COLO668 (cell line): ENCODE measurements around the gene PAFAH1B1.

Experiments
- DNase-seq: peaks from one replicate; lab custom pipeline; 2025; ENCODE audit not compliant: unreplicated experiment; lab: John Stamatoyannopoulos, UW

Gene PAFAH1B1

DNA sequence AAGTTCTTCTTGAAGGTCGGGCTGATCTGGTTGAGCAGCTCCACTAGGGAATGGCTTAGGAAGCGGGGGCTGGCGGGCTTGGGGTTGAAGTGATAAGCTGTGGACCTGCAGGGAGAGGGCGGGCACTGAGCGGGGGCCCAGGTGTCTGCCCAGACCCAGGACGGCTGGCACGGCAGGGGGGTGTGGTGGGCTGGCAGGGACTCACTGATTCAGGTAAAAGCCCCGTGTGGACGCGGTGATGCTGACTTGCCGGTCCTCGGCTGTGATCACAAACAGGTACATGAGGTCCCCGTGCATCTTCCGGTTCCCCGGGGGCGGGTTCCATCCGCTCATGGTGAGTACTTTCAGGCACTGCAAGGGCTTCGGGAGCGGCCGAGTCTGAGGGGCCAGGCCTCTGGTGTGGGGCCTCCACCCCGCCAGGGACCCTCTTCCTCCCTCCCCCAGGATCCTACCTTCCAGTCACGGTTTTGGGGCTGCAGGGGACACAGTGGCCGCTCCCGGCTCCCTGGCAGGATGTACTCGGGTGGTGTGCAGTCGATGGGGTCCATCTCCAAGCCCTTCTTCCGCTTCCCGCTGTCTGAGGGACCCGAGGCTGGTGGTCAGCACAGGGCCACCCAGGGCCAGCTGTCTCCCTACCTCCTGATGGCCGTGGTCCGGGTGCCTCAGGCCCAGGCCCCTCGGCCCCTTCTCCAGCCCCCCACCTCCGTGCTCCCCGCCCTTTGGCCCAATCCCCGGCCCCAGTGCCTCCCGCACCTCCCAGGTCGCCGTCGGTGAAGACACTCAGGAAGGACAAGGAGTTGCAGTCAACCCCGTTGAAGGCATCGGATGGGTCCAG, 107.9 kb downstream of the PAFAH1B1 start:
- DNase-seq, result no peak

- DNase-seq, result no peak
Observed at GRCh38 chr17:2701996-2702741, 108.7 kb downstream of the PAFAH1B1 start.

GRCh38 chr17:2703181-2703580, 109.7 kb downstream of the PAFAH1B1 start:
- peak; percentile 59 for DNase-seq

DNA sequence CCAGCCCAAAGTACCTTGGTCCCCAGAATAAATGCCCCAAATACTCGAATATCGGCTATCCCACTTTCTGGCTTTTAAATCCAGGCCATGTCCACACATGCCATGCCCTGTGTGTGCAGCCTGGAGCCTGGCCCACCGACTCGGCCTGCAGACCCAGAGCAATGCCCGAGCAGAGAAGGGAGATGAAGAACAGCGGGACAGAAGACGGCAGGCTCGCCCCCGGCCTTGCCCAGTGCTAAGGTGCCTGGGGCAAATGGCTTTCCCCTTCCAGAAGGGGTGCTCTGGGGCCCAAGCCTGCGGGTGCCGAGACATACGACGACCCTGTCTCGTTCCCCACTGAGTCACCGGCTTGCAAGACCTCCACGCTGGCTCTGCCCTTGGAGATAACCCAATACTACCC, 110.2 kb downstream of the PAFAH1B1 start:
- no peak for DNase-seq

GRCh38 chr17:2704031-2704889, 110.8 kb downstream of the PAFAH1B1 start:
- DNase-seq, result no peak

DNA sequence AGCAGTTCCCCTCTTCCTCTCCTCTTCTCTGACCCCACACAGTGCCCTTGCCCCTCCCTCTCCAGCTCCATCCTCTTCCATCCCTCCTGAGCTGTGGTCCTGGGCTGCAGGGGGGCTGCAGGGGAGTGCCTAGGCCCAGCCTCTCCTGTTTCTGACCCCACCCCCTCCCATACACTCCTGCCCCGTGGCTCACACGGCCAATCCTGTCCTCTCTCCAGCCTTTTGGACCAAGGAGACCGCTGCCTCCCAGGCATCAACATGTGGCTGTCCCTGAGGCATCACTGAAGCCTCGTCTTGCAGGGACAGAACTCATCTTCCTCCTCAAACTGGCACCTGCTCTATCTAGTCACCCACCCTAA, 111.4 kb downstream of the PAFAH1B1 start:
- no peak for DNase-seq

GRCh38 chr17:2705263-2705662, 111.8 kb downstream of the PAFAH1B1 start:
- DNase-seq, result no peak

DNA sequence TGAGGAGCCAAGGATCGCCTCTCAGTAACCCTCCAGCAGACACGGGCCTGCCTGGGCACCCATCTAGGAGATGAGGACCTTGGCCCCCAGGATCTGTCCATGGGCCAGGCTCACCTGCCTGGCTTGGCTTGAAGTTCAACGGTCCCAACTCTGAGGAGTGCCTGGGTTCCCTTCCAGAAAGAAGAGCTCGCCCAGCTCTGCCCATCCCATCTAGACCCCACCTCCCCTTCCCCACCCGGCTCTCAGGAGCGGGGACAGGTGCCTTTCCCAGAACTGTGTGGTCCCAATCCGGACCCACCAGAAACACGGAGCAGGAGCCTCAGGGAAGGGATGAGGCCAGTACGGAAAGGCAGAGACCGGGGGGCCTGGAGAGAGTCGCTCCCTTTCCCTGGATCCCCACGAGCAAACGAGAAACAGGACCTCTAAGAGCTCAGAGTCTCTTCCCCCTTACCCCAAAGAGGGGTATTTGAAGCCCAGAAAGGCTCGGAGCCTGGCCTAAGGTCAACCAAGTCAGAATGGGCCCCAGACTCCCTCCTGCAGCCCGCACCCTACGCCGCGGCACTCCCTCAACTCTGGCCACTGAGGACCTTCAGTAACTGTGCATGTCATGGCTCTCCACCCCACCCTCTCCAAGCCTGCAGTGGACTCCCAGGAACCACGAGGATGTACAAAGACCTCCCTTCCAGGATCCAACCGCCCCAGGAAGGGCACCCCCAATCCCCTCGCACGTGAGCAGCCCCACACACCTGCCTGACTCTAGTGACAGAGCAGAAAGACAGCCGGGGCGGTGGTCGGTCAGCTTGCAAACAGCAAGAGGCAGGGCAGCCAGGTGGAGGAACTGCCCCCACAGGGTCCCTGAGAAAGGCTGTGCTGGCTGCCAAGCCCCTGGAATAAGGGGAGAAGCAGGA, 112.7 kb downstream of the PAFAH1B1 start:
- no peak for DNase-seq

GRCh38 chr17:2706911-2707510, 113.6 kb downstream of the PAFAH1B1 start:
- no peak for DNase-seq

- peak; percentile 29 for DNase-seq
Observed at GRCh38 chr17:2707721-2708584, 114.5 kb downstream of the PAFAH1B1 start.

DNA sequence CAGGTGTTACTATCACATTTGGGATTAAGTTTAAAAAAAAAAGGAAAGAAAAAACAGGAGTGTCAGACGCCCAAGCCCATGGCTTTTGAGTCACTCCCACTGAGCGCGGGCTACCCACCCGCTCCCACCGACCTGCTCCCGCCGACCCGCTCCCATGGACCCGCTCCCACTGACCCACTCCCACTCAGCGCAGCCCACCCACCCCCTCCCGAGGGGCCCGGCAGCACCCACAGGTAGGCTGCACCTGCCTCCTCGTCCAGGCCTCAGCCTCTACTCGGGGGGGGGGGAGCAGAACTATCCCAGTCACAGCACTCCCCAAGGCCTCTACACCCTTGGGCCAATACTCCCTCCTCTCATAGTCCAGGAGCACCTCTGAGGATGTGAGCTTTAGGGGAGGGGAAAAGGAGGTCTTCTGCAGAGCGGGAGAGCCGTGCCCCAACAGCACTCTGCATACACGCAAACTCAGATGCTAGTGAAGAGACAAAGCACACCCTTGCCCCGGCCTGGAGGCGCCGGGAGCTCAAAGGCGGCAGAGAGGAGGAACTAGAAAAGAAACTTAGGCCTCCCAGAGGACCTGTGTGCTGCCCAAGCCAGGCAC, 115.2 kb downstream of the PAFAH1B1 start:
- no peak for DNase-seq

GRCh38 chr17:2709183-2709661, 115.8 kb downstream of the PAFAH1B1 start:
- peak; percentile 48 for DNase-seq

DNA sequence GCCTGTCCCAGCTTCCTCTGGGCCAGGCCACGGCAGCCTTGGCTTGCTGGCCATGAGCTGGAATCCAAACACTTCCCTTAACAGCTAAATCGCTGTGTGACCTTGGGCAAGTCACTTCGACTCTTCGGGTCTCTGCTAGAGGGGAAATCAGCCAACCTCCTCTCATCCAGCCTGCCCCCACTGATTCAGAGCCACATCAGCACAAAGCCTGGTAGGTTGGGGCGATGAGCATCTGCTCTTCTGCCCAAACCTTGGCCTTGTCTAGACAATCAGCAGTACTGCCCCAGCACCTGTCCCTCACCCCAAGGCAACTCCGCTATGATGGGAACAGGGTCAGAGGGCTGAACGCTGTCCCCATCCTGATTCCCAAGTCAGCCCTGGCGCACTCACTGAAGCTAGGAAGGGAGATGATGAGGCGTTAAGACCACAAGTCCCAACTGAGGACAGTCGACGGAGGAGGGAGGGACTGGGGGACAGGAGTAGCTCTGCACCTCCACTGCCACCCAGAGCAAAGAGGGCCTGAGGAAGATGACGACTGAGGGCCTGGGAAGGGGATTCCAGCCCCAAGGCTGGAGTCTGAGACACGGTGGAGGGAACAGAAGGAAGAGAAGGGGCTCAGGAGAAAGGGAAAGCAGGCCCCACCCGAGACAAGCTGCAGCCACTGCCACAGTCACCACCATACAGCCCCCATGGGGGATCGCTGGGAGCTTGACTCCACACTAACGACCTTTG, 116.8 kb downstream of the PAFAH1B1 start:
- DNase-seq, result peak; percentile 6

GRCh38 chr17:2710803-2711607, 117.6 kb downstream of the PAFAH1B1 start:
- peak; percentile 43 for DNase-seq

DNA sequence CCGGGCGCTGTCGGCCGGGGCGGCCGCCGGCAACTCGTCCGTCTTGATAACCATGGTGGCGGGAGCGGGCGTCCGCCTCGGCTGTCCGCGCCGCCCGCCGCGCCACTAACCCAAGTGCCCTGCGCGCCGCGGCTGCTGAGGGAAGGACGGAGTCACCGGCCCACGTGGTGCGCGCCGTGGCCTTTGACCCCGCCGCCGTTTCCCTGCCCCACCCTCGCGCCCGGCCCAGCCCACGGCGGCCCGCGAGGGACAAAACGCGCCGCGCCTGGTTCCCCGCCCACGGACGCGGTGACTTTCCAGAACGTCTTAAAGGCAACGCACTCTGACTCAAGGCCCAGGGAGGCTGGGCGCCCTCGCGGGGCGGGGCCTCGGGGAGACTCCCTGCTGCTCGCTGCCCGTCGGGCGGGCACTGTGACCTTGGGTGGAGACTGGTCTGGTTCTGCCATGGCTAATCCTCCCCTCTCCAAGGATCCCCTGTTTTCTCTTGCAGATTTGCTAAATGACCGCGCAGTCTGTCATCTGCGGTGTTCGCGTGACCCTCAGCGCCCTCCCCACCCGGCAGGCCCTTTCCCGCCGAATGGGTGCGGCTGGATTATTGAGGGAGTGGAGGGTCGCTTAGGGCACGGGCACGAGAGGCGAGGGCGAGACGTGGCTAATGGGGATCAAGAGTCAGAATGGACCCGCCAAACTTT, 118.3 kb downstream of the PAFAH1B1 start, which contains the start of gene CLUH:
CLUH (minus strand) TSS at position 157 of the 692 bp plus-strand sequence; CDS start at position 54, 103 bp downstream.
- peak; percentile 94 for DNase-seq
